Measurements from ENCODE around the gene FBXO41. TPM values are rescaled to one million over a fixed set of nuclear protein-coding genes. Genes with fewer than 3 reads are reported as not detected.
A peak's percentile ranks its signal among the peaks of the same experiment; 100 is the strongest.

FBXO41 gene
- total and polyA plus RNA-seq, 3 experiments from 2014 or later = 2.4 to 25.6 (median 25.3) TPM

- Histone ChIP-seq H3K4me3 (ENCODE audit: low read length) (peak overlapping the region; percentile 88), H3K27me3 (ENCODE audit: insufficient read depth, low read length, poor library complexity, severe bottlenecking) (no peaks in the 10 kb centered on the region), H3K36me3 (ENCODE audit: insufficient read depth, low read length) (peaks cover 12% of the 10 kb centered on the region), H3K27ac (ENCODE audit: low read depth, low read length) (peak overlapping the region; percentile 93), H3K4me1 (ENCODE audit: insufficient read depth, low read length) (peaks cover 31% of the 10 kb centered on the region), H3K9me3 (ENCODE audit: low read length) (no peaks in the 10 kb centered on the region)
- DNase-seq = peak in 1 of 5 donors; percentile 18
- Mint-ChIP-seq H3K27me3 (no peaks in the 10 kb centered on the region), H3K9me3 (no peaks in the 10 kb centered on the region), H3K4me1 (peaks cover 41 to 57% (median 53%) of the 10 kb centered on the region in 3 donors), H3K4me3 (peak overlapping the region; percentile 95 to 99 (median 98)), H3K36me3 (peaks cover 0 to 45% (median 0%) of the 10 kb centered on the region in 3 donors), H3K27ac (peak overlapping the region; percentile 81 to 98 (median 94))
- ChIA-PET POLR2A (interaction anchor here (2.0 to 3.2 kb wide), 3 partner anchors 22 to 150 kb away, joined by 10 to 25 read pairs (median 12); partner anchors contain the start of genes ALMS1, EGR4 and SMYD5), CTCF (interaction anchor here (0.8 to 8.1 kb wide), 7 partner anchors 16 to 58 kb away, joined by 3 to 54 read pairs (median 5); partner anchors contain the start of genes EGR4 and FBXO41)
These were observed 48.8 kb downstream of the FBXO41 start for GRCh38 chr2:73235315-73236028.

DNA sequence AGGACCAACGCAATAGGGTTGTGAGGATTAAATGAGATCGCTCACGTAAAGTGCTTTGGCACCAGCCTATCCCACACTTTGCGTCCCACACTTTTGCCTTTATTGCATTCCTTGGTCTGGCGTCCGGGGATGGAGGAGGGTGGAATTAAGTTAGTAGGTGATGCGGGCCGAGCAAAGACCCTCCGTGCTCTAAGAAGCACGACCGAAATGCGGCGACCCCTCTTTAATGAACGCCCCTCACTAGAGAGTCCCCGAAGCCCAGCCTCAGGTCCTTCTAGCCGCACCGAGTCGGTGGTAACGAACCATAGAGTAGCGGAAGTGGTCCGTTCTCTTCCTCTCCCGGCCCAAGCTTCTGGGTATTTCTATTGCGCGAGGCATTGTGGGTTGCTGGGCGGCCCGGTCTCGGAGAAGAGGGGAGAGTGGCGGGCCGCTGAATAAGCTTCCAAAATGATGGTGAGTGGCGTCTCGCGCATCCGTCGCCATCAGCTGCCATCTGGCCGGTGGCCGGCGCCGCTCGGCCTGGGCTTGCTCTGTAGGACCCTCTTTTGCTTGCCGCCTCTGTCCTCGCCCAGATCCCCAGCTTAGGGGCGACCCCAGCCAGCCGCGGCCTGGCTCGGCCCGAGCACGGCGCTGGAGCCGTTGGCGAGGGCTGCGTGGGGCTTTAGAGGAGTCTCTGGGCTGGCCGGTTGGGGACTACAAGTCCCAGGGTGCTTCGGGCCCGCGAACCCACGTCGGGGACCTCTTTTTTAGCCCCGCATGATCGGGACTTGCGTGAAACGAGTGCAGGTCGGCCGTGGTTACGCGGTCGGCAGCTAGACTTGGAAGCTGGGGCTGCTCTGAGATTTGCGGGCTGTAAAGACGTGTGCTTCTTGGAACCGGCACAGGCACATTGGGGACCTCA, 50.1 kb downstream of the FBXO41 start, which contains the start of gene CCT7:
TSS of gene CCT7 (plus strand) at position 377 of the 901 bp plus-strand sequence. CDS start at position 448, 71 bp downstream.
- Mint-ChIP-seq H3K27ac (peak within 1 kb of the TSS; percentile 81 to 98 (median 94)), H3K36me3 (peaks cover 0 to 41% (median 0%) of the 10 kb centered on the region in 3 donors), H3K4me3 (peak within 1 kb of the TSS; percentile 95 to 99 (median 98)), H3K9me3 (no peaks in the 10 kb centered on the region), H3K27me3 (no peaks in the 10 kb centered on the region), H3K4me1 (peaks cover 39 to 50% (median 49%) of the 10 kb centered on the region in 3 donors)
- peak; percentile 78 to 92 (median 87) for DNase-seq
- Histone ChIP-seq H3K4me3 (ENCODE audit: low read length) (peak within 1 kb of the TSS; percentile 88), H3K9me3 (ENCODE audit: low read length) (no peaks in the 10 kb centered on the region), H3K4me1 (ENCODE audit: insufficient read depth, low read length) (peaks cover 28% of the 10 kb centered on the region), H3K36me3 (ENCODE audit: insufficient read depth, low read length) (peaks cover 1% of the 10 kb centered on the region), H3K27me3 (ENCODE audit: insufficient read depth, low read length, poor library complexity, severe bottlenecking) (no peaks in the 10 kb centered on the region), H3K27ac (ENCODE audit: low read depth, low read length) (peak within 1 kb of the TSS; percentile 93)
- POLR2A ChIA-PET = interaction anchor here (0.7 to 3.2 kb wide), 12 partner anchors 8 to 1724 kb away, joined by 3 to 25 read pairs (median 5); partner anchors contain the start of genes ALMS1, EGR4, FBXO41 and SFXN5
- CTCF ChIA-PET = interaction anchor here (0.9 to 8.1 kb wide), 9 partner anchors 10 to 57 kb away, joined by 3 to 54 read pairs (median 4); partner anchors contain the start of genes EGR4 and FBXO41

DNA sequence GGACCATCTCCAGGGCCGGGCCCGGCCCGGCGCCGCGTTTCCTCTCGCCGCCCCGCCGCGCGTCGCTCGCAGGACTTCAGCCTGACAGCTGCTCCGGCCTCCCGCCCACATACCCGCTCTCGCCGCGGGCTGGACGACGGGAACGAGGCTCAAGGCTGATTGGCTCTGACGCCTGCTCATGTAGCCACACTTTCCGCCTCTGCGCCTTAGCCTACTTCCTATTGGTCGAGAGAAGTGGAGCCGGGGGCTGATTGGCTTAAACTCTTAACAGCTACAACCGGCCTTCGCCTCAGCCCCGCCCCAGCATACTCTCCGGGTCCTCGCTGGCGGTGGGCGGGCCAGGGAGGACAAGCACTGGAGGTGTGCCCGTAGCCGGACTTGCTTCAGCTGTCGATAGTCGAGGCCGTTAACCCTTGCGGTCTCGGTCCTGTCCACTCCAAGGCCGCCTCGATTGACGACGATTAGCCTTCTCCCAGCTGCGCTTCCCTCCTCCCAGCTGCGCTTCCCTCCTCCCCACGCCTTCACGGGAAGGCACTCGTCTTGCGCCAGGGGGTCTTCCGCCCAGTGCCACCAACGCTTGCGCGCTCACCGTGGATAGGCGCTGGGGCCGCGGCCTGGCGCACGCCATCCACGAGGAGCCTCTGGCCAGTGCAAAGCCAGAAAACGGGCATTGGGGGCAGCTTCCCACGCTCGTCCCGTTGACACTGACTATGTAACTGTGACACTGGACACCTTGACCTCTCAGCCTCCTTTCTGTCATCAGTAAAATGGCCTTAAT, 50.9 kb downstream of the FBXO41 start, which contains the start of gene PRADC1:
TSS of gene PRADC1 (minus strand) at position 86 of the 778 bp plus-strand sequence. CDS start at position 7, 79 bp downstream.
- H3K4me1 ChIP-seq (ENCODE audit: insufficient read depth, low read length) = peaks cover 26% of the 10 kb centered on the region
- CTCF ChIA-PET = interaction anchor here (1.0 to 8.1 kb wide), 7 partner anchors 9 to 945 kb away, joined by 3 to 54 read pairs (median 5); partner anchors contain the start of genes EGR4 and MOB1A

DNA sequence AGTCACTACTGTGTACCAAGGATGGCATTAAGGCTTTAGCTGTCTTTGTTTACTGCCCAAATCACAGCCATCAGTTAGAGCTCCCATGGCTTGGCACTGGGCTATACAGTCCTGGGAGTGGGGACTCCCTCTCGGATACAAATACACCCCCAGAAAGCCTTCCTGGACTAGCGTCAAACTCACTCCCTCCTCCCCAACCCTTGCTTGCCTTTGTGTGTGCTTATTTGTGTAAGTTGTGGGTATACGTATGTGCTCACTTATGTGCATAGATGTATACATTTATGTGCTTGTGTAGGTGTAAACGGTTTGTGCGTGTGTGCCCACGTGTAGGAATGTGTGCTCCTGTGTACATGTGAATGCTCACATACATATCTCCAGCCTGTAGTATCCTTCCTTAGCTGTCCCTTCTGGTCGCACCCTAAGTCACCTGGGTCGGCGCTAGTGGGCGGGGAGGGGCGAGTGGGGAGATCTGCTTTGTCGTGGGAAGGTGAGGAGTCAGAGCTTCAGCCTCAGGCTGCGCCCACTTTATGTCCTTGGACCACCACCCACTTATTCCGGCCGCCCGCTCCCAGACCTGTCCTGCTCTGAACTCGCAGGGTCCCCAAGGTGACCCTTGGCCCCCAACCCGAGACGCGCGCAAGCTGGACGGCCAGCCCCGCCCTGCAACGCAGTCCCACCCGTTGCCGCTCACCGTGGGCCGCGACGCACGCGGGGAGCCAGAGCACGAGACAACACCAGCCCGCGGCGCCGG, 51.7 kb downstream of the FBXO41 start:
- H3K27me3 ChIP-seq (ENCODE audit: insufficient read depth, low read length, poor library complexity, severe bottlenecking) = no peaks in the 10 kb centered on the region
- DNase-seq = peak in 1 of 5 donors; percentile 9

More for the DNA sequence above, 50.9 kb downstream of the FBXO41 start, which contains the start of gene PRADC1:
- Mint-ChIP-seq H3K36me3 (peaks cover 0 to 39% (median 0%) of the 10 kb centered on the region in 3 donors), H3K27me3 (no peaks in the 10 kb centered on the region), H3K4me3 (peak within 1 kb of the TSS; percentile 95 to 99 (median 98)), H3K4me1 (peaks cover 33 to 42% (median 41%) of the 10 kb centered on the region in 3 donors), H3K27ac (peak within 1 kb of the TSS; percentile 81 to 98 (median 94)), H3K9me3 (no peaks in the 10 kb centered on the region)
- H3K9me3 ChIP-seq (ENCODE audit: low read length) = no peaks in the 10 kb centered on the region
- H3K4me3 ChIP-seq (ENCODE audit: low read length) = peak within 1 kb of the TSS; percentile 88
- H3K27me3 ChIP-seq (ENCODE audit: insufficient read depth, low read length, poor library complexity, severe bottlenecking) = no peaks in the 10 kb centered on the region
- POLR2A ChIA-PET = interaction anchor here (0.7 to 3.2 kb wide), 12 partner anchors 9 to 163 kb away, joined by 3 to 25 read pairs (median 6); partner anchors contain the start of genes ALMS1, EGR4, FBXO41 and SFXN5
- peak; percentile 90 to 97 (median 93) for DNase-seq
- peak within 1 kb of the TSS; percentile 93 for H3K27ac ChIP-seq (ENCODE audit: low read depth, low read length)
- no peaks in the 10 kb centered on the region for H3K36me3 ChIP-seq (ENCODE audit: insufficient read depth, low read length)

DNA sequence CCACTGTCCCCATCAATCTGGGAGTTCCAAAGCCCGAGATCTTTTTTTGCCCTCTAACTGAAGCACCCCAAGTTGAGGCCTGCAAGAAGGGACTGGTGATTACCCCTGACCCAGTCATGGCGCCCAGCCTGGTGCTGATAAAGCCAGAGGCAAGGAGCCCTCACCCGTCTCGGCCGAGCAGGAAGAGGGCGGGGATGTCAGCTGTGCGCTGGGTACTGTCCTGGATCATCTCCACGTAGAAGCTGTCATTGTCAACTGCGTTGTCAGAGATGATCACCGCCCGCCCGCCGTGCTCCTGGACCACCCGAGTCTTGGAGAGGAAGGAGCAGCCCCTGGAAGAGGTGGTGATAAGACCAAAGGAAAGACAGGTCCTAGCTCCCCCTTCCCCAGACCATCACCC, 55.6 kb downstream of the FBXO41 start:
- Histone ChIP-seq H3K36me3 (ENCODE audit: insufficient read depth, low read length) (no peaks in the 10 kb centered on the region), H3K27ac (ENCODE audit: low read depth, low read length) (no peak overlapping the region), H3K4me1 (ENCODE audit: insufficient read depth, low read length) (peaks cover 6% of the 10 kb centered on the region), H3K9me3 (ENCODE audit: low read length) (no peaks in the 10 kb centered on the region), H3K27me3 (ENCODE audit: insufficient read depth, low read length, poor library complexity, severe bottlenecking) (no peaks in the 10 kb centered on the region), H3K4me3 (ENCODE audit: low read length) (no peak overlapping the region)
- H3K9me3 Mint-ChIP-seq = no peaks in the 10 kb centered on the region
- DNase-seq = no peak
- H3K27ac Mint-ChIP-seq = no peak overlapping the region
- CTCF ChIA-PET = interaction anchor here (0.9 to 3.6 kb wide), 4 partner anchors 11 to 61 kb away, joined by 3 to 23 read pairs (median 4); no protein-coding TSS in a partner anchor
- no peak overlapping the region for H3K4me3 Mint-ChIP-seq
- H3K4me1 Mint-ChIP-seq = peaks cover 6 to 9% (median 7%) of the 10 kb centered on the region in 3 donors
- H3K36me3 Mint-ChIP-seq = peaks cover 0 to 46% (median 0%) of the 10 kb centered on the region in 3 donors
- H3K27me3 Mint-ChIP-seq = no peaks in the 10 kb centered on the region
- POLR2A ChIA-PET = no interaction called here

More for the DNA sequence above, 51.7 kb downstream of the FBXO41 start:
- Histone ChIP-seq H3K27ac (ENCODE audit: low read depth, low read length) (peak overlapping the region; percentile 93), H3K4me3 (ENCODE audit: low read length) (peak overlapping the region; percentile 88), H3K9me3 (ENCODE audit: low read length) (no peaks in the 10 kb centered on the region), H3K4me1 (ENCODE audit: insufficient read depth, low read length) (peaks cover 26% of the 10 kb centered on the region), H3K36me3 (ENCODE audit: insufficient read depth, low read length) (no peaks in the 10 kb centered on the region)
- no peaks in the 10 kb centered on the region for H3K9me3 Mint-ChIP-seq
- ChIA-PET POLR2A (interaction anchor here (1.1 to 3.2 kb wide), 7 partner anchors 15 to 162 kb away, joined by 3 to 25 read pairs (median 10); partner anchors contain the start of genes ALMS1, EGR4, FBXO41 and SFXN5), CTCF (interaction anchor here (1.0 to 8.1 kb wide), 7 partner anchors 9 to 946 kb away, joined by 3 to 54 read pairs (median 5); partner anchors contain the start of genes EGR4 and MOB1A)
- H3K27me3 Mint-ChIP-seq = no peaks in the 10 kb centered on the region
- peaks cover 31 to 38% (median 37%) of the 10 kb centered on the region in 3 donors for H3K4me1 Mint-ChIP-seq
- peaks cover 0 to 37% (median 0%) of the 10 kb centered on the region in 3 donors for H3K36me3 Mint-ChIP-seq
- peak overlapping the region in 7 of 8 donors; percentile 35 to 94 (median 74) for H3K27ac Mint-ChIP-seq
- H3K4me3 Mint-ChIP-seq = peak overlapping the region; percentile 95 to 99 (median 98)

GRCh38 chr2:73227086-73227485, 57.2 kb downstream of the FBXO41 start:
- Mint-ChIP-seq H3K9me3 (no peaks in the 10 kb centered on the region), H3K36me3 (peaks cover 2 to 53% (median 2%) of the 10 kb centered on the region in 3 donors), H3K4me1 (no peaks in the 10 kb centered on the region), H3K27me3 (no peaks in the 10 kb centered on the region), H3K4me3 (no peak overlapping the region), H3K27ac (peak overlapping the region in 2 of 8 donors; percentile 33 to 64)
- Histone ChIP-seq H3K36me3 (ENCODE audit: insufficient read depth, low read length) (peaks cover 7% of the 10 kb centered on the region), H3K4me1 (ENCODE audit: insufficient read depth, low read length) (no peaks in the 10 kb centered on the region), H3K27ac (ENCODE audit: low read depth, low read length) (no peak overlapping the region), H3K9me3 (ENCODE audit: low read length) (no peaks in the 10 kb centered on the region), H3K4me3 (ENCODE audit: low read length) (no peak overlapping the region), H3K27me3 (ENCODE audit: insufficient read depth, low read length, poor library complexity, severe bottlenecking) (no peaks in the 10 kb centered on the region)
- ChIA-PET CTCF (interaction anchor here (1.4 to 3.6 kb wide), 2 partner anchors 14 to 50 kb away, joined by 3 to 23 read pairs; no protein-coding TSS in a partner anchor), POLR2A (no interaction called here)
- no peak for DNase-seq
